UCSD-AML1 (cell line): ENCODE data around the gene SNRNP200.
"Not testable (repeated sequence)": the region's sequence is repeated elsewhere in the genome, so short reads cannot be mapped to it uniquely, and the experiment has no call there.

Source experiments
- DNase-seq: peaks from one replicate; lab custom pipeline; 2025; ENCODE audit not compliant: unreplicated experiment; lab: John Stamatoyannopoulos, UW

Gene SNRNP200

GRCh38 chr2:96274355-96275056 is 30.8 kb downstream of the SNRNP200 start:
- no peak for DNase-seq

- DNase-seq: no peak
Observed at GRCh38 chr2:96273763-96274162, 31.6 kb downstream of the SNRNP200 start.

GRCh38 chr2:96271995-96272394 is 33.4 kb downstream of the SNRNP200 start:
- no peak for DNase-seq

GRCh38 chr2:96267159-96267971 is 38.0 kb downstream of the SNRNP200 start:
- DNase-seq: peak; percentile 48

- peak; percentile 99 for DNase-seq
Observed at GRCh38 chr2:96265840-96266679, 39.3 kb downstream of the SNRNP200 start, which contains the start of the genes CIAO1 and TMEM127. TSS of gene CIAO1 (plus strand) at chr2:96266225. CDS start at chr2:96266351, 126 bp downstream. TSS of gene TMEM127 (minus strand) at chr2:96265997. CDS start at chr2:96265381, 616 bp downstream.

GRCh38 chr2:96265349-96265839 is 40.0 kb downstream of the SNRNP200 start:
- no peak for DNase-seq

- DNase-seq: peak; percentile 46
Observed at GRCh38 chr2:96264656-96265348, 40.5 kb downstream of the SNRNP200 start.

- no peak for DNase-seq
Observed at GRCh38 chr2:96264086-96264485, 41.3 kb downstream of the SNRNP200 start.

GRCh38 chr2:96262306-96262705 is 43.0 kb downstream of the SNRNP200 start:
- no peak for DNase-seq

GRCh38 chr2:96261328-96262003 is 43.9 kb downstream of the SNRNP200 start:
- no peak for DNase-seq

- DNase-seq: peak; percentile 73
Observed at GRCh38 chr2:96260387-96261260, 44.7 kb downstream of the SNRNP200 start.

- DNase-seq: peak; percentile 46
Observed at GRCh38 chr2:96259497-96259921, 45.8 kb downstream of the SNRNP200 start.

GRCh38 chr2:96258166-96259022 is 47.0 kb downstream of the SNRNP200 start:
- DNase-seq: no peak

GRCh38 chr2:96257744-96258143 is 47.6 kb downstream of the SNRNP200 start:
- DNase-seq: not testable (repeated sequence)

- DNase-seq: peak; percentile 52
Observed at GRCh38 chr2:96256611-96257113, 48.7 kb downstream of the SNRNP200 start.

GRCh38 chr2:96254571-96254970 is 50.8 kb downstream of the SNRNP200 start:
- DNase-seq: peak; percentile 35

- no peak for DNase-seq
Observed at GRCh38 chr2:96253006-96253405, 52.3 kb downstream of the SNRNP200 start.

- DNase-seq: no peak
Observed at GRCh38 chr2:96252526-96252925, 52.8 kb downstream of the SNRNP200 start.
